Lung (tissue), 12 donors: ENCODE results near the gene CD38. TPM values are rescaled to one million over a fixed set of nuclear protein-coding genes. Genes with fewer than 3 reads are reported as not detected.

Source experiments
- ATAC-seq: fragments of 200-7000 bp; cut with Tn5 transposase; one replicate; pipeline ENCODE4 v1.9.1; 2020; ENCODE audit warnings: moderate number of reproducible peaks; ENCODE audit not compliant: insufficient read depth, low FRiP score
- DNase-seq, 3 donors: peaks; one replicate each; pipeline ENCODE4 v3.0.0-alpha.2; 2013 to 2017
- H3K27ac ChIP-seq, 2 donors: one replicate each; pipeline ENCODE4 v1.5.1; 2013; ENCODE audit warnings: mild to moderate bottlenecking in 2 of 2, moderate library complexity in 2 of 2, control low read depth in 1 of 2, inconsistent platforms in 1 of 2, low read depth in 1 of 2, low read length in 1 of 2
- H3K27me3 ChIP-seq, 3 donors: one replicate each; pipeline ENCODE4 v1.5.1; 2013; ENCODE audit warnings: low read length in 2 of 3; ENCODE audit not compliant: control insufficient read depth in 3 of 3, insufficient read depth in 3 of 3
- H3K36me3 ChIP-seq, 4 donors: one replicate each; pipeline ENCODE4 v1.5.1; 2013; ENCODE audit warnings: low read length in 4 of 4, mild to moderate bottlenecking in 1 of 4, moderate library complexity in 1 of 4; ENCODE audit not compliant: control insufficient read depth in 4 of 4, insufficient read depth in 4 of 4
- H3K4me1 ChIP-seq, 5 donors: one replicate each; pipeline ENCODE4 v1.5.1; 2013; ENCODE audit warnings: low read length in 5 of 5, mild to moderate bottlenecking in 2 of 5, moderate library complexity in 1 of 5; ENCODE audit not compliant: control insufficient read depth in 5 of 5, insufficient read depth in 5 of 5
- H3K4me3 ChIP-seq: one replicate; pipeline ENCODE4 v1.5.1; 2013; ENCODE audit warnings: mild to moderate bottlenecking, control low read depth, moderate library complexity
- H3K9ac ChIP-seq, 2 donors: one replicate each; pipeline ENCODE4 v1.5.1; 2013; ENCODE audit warnings: low read length in 2 of 2, control low read depth in 1 of 2; ENCODE audit not compliant: insufficient read depth in 1 of 2
- H3K9me3 ChIP-seq, 4 donors: one replicate each; pipeline ENCODE4 v1.5.1; 2013; ENCODE audit warnings: low read length in 3 of 4, mild to moderate bottlenecking in 1 of 4, moderate library complexity in 1 of 4; ENCODE audit not compliant: control insufficient read depth in 4 of 4, insufficient read depth in 3 of 4
- CTCF ChIP-seq: IDR thresholded peaks from 2 replicates; pipeline ENCODE4 v1.5.1; 2012; ENCODE audit warnings: mild to moderate bottlenecking; ENCODE audit errors: control extremely low read depth, extremely low read depth
- whole genome bisulfite sequencing, 2 donors: extraction: QIAGEN DNeasy Blood & Tissue Kit; methylation state at CpG; one replicate each; pipeline ENCODE4 v1.1.7; 2013; 5-methylcytosine and 5-hydroxymethylcytosine counted together
- polyA plus RNA-seq, 2 donors: library from polyadenylated mRNA; stranded (reverse); fragments of 200-250 nt; gene quantifications; one replicate each; pipeline ENCODE4 v1.2.1, GENCODE V29; 2013
- total RNA-seq, 2 donors: library from RNA; depleted of rRNA in 1 of 2; stranded (reverse); fragments of >200 nt in 1 of 2; gene quantifications; one replicate each; pipeline ENCODE4 v1.2.1, GENCODE V29; 2014 to 2021
- donor health status: control.
- donor health status: control.
- donor health status: Bipolar disorder and iron deficiency.
- donor health status: healthy.
- donor health status: DM: yes; HTN: yes; CAD: no.

CD38 gene
- total and polyA plus RNA-seq, 4 donors = 4.8 to 47.2 (median 14.4) TPM

DNA sequence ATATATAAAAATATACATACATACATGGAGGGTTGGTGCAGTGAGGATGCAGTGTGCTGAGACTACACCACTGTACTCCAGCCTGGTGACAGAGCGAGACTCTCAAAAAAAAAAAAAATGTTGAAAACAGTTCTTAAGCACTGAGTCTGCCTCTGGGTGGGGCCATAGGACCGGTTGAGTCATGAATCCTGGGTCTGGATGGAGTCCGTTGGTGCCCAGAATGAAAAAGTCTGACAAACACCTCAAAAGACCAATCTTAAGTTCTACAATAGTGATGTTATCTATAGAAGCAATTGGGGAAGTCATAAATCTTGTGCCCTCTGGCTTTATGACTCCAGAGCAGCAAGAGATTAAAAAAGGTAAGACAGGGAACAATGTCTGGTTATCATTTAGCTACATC is 90.0 kb downstream of the CD38 start:
- no peaks in the 10 kb centered on the region for H3K9me3 ChIP-seq
- H3K36me3 ChIP-seq = no peaks in the 10 kb centered on the region
- no peak overlapping the region for H3K4me3 ChIP-seq
- no peak for ATAC-seq
- 42 to 53% methylated on average over 3 of the region's 3 CpGs for WGBS, 2 donors
- H3K9ac ChIP-seq = no peak overlapping the region
- no peak for TF ChIP-seq CTCF
- H3K4me1 ChIP-seq = no peaks in the 10 kb centered on the region
- DNase-seq = no peak
- H3K27ac ChIP-seq = no peak overlapping the region
- H3K27me3 ChIP-seq = peaks cover 0 to 2% (median 0%) of the 10 kb centered on the region in 3 donors

DNA sequence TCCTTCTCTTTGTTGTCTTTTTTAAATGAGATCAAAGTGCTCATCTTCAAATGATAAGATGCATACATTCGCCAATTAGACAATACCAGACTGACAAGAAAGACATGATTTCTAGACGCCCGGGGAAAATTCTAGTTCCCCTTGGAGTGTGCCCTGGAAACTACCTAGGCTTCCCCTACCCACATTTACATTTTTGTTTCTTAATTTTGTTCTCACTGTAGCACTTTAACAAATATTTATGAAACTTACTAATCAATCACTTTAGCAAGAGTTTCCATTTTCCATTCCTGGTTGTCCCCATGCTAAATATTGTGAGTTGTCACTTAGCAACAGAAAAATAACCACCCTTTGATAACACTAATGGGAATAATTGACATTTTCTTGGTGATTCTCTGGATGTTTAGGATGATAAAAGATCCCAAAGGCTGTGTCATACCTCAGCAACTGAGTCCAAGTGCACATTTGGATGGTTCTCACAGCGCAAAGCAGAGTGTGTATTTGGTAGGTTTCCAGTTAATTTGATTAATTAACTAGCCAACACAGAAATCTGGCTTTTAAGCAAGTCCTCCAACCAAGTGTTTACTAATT is 90.8 kb downstream of the CD38 start:
- Histone ChIP-seq H3K27me3 (peaks cover 0 to 2% (median 0%) of the 10 kb centered on the region in 3 donors), H3K4me3 (no peak overlapping the region), H3K4me1 (no peaks in the 10 kb centered on the region), H3K9ac (no peak overlapping the region), H3K9me3 (no peaks in the 10 kb centered on the region), H3K36me3 (no peaks in the 10 kb centered on the region), H3K27ac (no peak overlapping the region)
- DNase-seq (no peak), ATAC-seq (no peak)
- WGBS, 2 donors = 90% methylated on average over 4 of the region's 4 CpGs
- no peak for TF ChIP-seq CTCF

DNA sequence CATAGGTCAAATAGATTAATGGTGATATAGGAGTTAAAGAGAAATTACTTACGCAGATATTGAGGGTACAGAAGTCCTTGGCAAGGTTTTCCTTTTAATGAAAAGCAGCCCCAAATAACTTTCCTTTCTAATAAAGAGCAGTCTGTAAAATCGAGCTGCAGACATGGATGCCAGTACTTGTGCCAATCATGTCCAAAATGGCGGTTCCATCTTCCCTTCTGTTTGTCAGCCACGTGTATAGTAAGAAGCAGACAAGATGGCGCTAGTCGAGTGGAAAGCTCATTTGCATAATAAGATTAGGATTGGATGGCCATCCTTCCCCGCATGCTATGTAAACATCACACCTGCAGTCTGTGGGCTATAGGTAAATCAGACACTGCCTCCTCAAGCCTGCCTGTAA is 92.0 kb downstream of the CD38 start:
- Histone ChIP-seq H3K9me3 (no peaks in the 10 kb centered on the region), H3K4me1 (no peaks in the 10 kb centered on the region), H3K36me3 (no peaks in the 10 kb centered on the region), H3K27ac (no peak overlapping the region), H3K27me3 (peaks cover 0 to 2% (median 0%) of the 10 kb centered on the region in 3 donors), H3K4me3 (no peak overlapping the region), H3K9ac (no peak overlapping the region)
- no peak for TF ChIP-seq CTCF
- 86 to 95% methylated on average over 7 of the region's 7 CpGs for WGBS, 2 donors
- no peak for DNase-seq
- no peak for ATAC-seq
